Measurements from ENCODE around the gene SYNE3.
A peak's percentile ranks its signal among the peaks of the same experiment; 100 is the strongest.

SYNE3 gene

GRCh38 chr14:95538801-95539509 lies 22.5 kb upstream of the SYNE3 start:
- no peak for DNase-seq

- no peak for DNase-seq
Measured at GRCh38 chr14:95537298-95538089, 21.0 kb upstream of the SYNE3 start.

DNA sequence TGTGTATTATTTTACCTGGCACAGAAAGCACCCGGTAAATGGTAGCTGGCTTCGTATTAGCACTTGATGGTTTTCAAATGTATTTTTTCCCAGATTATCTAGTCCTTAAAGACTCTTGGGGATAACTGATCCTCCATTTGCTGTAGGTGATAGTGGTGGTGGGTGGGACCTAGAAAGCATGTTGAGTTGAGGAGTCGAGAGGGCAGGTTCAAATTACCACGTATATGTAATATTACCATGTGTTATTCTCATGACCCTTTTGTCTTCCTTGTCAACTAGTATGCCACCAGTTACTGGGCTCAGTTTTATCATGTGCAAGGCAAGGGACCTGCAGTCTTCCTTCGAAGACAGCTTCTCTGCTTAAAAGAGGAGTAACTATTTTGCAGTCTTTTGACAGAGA lies 20.2 kb upstream of the SYNE3 start:
- DNase-seq, result no peak

DNA sequence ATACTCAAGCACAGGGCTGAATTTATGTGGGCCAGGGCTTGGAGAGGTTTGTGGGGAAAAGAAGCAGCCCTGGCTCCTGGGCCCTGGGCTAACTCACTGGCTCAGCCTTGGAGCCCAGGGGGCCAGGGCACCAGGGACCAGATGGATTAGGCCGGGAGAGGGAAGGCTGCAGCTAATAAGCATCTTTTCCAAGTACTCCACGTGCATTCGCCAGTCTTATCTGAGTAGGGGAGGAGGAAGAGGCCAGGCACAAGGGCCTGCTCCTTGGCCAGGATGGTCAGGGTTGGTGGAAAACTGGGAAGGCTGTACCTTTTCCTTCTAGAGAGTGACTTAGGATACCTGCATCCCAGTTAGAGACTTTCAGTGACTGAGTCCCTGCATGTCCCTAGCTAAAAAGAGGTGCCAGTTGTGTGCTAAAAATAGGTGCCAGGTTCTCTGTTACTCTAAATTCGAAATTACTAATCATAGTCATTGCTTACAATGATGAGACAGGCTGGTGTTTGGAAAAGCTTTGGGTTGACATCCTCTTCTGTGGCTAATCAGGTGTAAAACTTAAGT lies 19.7 kb upstream of the SYNE3 start:
- no peak for DNase-seq

DNA sequence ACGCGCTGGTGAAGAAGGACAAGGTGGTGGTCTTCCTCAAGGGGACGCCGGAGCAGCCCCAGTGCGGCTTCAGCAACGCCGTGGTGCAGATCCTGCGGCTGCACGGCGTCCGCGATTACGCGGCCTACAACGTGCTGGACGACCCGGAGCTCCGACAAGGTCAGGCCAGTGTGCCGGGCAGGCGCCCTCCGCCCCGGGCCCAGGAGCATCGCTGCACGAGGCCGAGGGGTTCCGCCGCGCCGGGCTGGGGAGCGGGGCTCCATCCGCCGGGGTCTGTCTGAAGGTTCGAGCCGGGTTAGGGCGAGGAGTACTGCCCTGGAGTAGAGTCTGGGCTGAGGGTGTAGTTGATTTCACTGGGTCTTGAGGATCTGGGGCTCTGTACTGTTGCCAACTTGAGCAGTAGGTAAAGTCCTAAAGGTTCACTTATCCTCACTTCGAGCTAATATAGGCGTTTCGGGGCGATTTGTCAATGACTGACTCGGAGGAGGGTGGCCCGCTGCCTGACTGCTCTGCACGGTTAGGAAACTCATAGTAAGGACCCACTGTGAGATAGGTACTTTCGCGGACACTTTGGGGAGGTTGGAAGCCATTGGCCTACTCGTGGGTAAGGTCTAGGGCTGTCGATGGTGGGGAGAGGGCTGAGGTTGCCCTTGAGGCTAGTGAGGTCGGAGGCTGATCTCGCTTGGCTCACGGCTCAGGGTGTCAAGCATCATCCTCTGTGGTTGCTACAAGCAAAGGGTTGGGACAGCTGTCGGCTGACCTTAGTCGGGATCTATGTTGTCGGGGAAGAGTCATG lies 19.0 kb upstream of the SYNE3 start:
- DNase-seq, result no peak

DNA sequence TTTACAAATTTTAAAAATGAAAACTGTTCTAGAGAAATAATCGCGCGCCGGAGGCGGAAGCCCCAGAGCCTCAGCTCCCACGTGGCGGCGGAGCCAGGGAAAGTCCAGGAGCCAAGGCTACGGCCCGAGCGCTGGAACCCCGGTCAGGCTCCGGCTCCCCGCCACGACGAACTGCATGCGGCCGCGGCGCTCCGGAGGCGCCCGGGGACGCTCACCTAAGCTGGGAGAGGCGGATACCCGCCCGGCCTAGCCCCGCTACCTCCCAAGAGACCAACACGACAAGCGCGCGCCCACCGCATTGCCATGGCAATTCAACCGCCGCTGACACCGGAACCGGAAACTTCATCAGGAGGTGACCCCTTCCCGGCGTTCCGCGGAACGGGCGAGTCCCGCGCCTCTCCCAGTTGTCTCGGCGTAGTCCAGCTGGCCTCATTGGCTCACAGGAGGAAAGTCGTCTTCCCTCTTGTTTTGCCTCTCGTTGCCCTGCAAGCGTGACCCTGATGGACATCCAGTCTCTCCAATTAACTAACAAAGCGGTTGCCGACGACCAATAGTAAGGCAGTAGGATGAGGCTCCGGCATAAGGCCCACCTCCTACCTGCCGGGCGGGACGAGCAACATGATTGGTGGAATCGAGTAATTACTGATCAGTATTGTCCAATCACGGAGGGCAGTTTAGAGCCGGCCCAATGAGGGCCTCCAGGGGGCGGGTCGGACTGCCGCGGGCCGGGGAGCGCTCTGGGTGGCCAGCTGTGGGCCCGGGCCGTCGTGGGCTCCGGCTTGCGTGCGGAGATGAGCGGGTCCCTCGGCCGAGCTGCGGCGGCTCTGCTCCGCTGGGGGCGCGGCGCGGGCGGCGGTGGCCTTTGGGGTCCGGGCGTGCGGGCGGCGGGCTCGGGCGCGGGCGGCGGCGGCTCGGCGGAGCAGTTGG lies 18.1 kb upstream of the SYNE3 start, which contains the start of gene GLRX5:
Gene GLRX5, plus strand, starts transcription at position 752 of the 927 bp plus-strand sequence. Its CDS starts 40 bp downstream, at position 792.
- DNase-seq, result peak; percentile 100

- DNase-seq, result no peak
Measured at GRCh38 chr14:95533822-95534221, 17.4 kb upstream of the SYNE3 start.

- DNase-seq, result peak; percentile 16
Measured at GRCh38 chr14:95533391-95533821, 17.0 kb upstream of the SYNE3 start.

DNA sequence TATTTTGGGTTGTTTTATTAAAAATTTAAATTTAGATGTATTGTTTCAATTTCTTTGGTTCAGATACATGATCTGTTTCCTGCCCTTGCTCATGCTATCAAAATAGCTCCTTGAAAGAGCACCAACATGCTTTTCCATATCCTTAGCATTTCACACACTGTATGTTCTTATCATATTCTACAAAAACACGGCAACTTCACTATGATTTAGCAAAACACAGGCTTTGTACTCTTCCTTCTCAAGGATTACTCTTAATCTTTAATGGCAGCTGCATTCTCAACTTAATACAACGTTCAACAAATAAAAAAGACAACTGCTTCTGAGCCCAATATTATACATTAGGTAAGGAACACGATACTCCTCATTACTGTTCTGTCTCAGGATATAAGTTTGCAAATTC lies 15.5 kb upstream of the SYNE3 start:
- no peak for DNase-seq

DNA sequence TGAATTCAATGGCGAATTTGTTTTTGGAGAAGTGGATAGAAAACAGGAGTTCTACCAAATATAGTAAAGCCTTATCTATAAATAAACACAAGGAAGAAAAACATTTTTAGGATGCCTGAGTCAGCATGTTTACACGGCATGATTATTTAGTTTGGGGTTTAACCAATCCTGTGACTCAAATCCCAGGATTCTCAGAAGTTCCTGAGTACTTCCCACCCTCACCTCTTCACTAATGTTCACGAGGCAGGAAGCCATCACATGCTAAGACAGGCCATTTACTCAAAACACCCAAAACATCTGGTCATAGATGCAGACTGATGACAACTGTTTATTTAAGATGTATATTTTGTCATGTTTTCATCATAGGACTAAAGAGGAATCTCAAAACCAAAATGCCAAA lies 15.0 kb upstream of the SYNE3 start:
- DNase-seq, result no peak

- DNase-seq, result no peak
Measured at GRCh38 chr14:95530473-95531276, 14.2 kb upstream of the SYNE3 start.

DNA sequence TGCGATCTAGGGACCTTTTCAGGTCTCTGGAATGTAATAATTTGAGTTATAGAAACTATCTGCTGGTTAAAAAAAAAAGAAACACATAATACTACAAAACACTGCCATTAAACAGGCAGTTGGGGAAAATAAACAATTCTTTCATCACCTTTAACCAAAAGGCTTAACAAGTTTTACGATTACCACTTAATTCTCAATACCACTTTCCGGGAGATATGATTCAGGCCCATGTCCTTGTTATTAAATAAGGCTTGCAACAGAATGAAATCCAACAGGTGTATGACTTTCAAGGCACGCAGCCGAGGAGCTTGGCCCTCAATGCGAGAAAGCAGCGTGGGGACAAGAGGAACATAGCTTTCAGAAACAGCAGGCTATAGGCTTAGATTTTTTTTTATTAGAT lies 12.8 kb upstream of the SYNE3 start:
- DNase-seq, result no peak

DNA sequence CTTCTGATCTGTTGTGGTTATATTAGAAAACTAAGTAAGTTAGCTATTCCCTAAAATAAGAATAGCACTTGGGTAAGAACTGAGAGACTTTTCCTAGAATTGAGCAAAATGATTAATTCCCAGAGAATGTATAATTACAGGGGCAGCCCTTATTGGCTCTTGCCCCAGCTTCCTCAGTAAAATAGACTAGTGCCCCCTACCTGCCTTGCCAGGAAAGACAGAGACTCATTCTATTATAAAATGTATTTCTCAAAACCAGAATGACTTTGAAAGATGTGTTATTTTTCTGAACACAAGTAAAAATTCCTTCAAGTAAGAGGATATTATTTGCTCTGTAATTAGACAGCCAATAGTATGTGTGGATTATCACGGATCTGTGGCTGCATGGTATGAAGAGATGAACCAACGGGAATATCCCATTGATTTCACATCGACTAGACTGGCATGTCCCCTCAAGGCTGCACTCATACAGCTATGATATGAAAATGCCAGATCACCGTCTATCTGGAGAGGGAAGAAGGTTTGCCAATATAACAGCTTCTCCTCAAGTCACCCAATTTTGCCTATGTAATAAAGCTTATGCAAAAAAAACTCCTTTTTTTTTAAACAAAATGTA lies 11.0 kb upstream of the SYNE3 start:
- no peak for DNase-seq

- DNase-seq, result no peak
Measured at GRCh38 chr14:95526483-95527386, 10.3 kb upstream of the SYNE3 start.

DNA sequence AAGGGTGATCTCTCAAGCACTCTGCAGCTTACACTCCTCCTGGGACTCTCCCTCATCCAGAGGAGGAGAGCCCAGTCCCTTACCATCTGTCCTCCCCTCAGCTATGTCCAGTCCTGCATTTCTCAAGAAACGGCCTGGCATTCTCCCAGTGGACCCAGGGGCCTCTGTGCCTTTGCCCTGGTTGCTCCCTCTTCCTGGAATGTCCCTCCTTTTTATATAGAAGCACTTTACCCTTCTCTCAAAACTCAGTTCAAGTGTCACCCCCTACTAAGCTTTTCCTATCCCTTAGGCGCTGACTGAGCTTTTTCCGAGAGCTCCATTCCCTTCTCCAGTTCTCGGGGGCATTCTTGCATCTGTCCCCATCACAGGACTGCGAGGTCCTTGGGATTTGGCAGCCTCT lies 9.5 kb upstream of the SYNE3 start:
- no peak for DNase-seq

- no peak for DNase-seq
Measured at GRCh38 chr14:95524706-95525512, 8.5 kb upstream of the SYNE3 start.

- DNase-seq, result no peak
Measured at GRCh38 chr14:95523815-95524448, 7.5 kb upstream of the SYNE3 start.

All from NCI-H1417 treated with DMSO at 0.1 percent for 48 hours (cell line).